K562 (cell line): ENCODE measurements around the gene EGFL6. TPM values are rescaled to one million over a fixed set of nuclear protein-coding genes. Genes with fewer than 3 reads are reported as not detected.
"Not testable (repeated sequence)": the region's sequence is repeated elsewhere in the genome, so short reads cannot be mapped to it uniquely, and the experiment has no call there.

ENCODE experiments used
- ATAC-seq: fragments of 200-7000 bp; cut with Tn5 transposase; 3 replicates; pipeline ENCODE4 v1.9.1; 2020; ENCODE audit warnings: moderate library complexity
- BruUV-seq: library from RNA; stranded (reverse); fragments of 400-500 nt; replicated peaks from 2 replicates; lab custom pipeline; 2021; lab: Mats Ljungman, UMichigan
- CTCF ChIA-PET: fragments of 300-600 bp; formaldehyde crosslinking; extraction: SDS; loops from one replicate; lab custom pipeline; 2021; ENCODE audit warnings: low intra/inter-chr PET ratio; lab: Yijun Ruan, JAX
- POLR2A ChIA-PET: fragments of 300-600, 350-650 bp; sonication (Branson Sonifier 250); formaldehyde crosslinking; extraction: SDS; loops from one replicate; lab custom pipeline; 2021; ENCODE audit warnings: antibody characterized with exemption, inconsistent platforms; lab: Yijun Ruan, JAX
- DNase-seq, 4 experiments: peaks; one replicate each; pipeline versions ENCODE4 v3.0.0 to v3.0.0-alpha.2; 2011 to 2018; ENCODE audit warnings: low spot score in 3 of 4, mixed read lengths in 3 of 4; ENCODE audit errors: extremely low read depth in 1 of 4
- FAIRE-seq: peaks from 2 replicates; lab custom pipeline; 2011; peaks lifted over from hg19 to GRCh38; lab: Jason Lieb, UNC
- H2AFZ ChIP-seq: 2 replicates; pipeline ENCODE4 v1.6.0; 2011; ENCODE audit warnings: low read depth, low read length, control low read depth, inconsistent platforms
- H3K27ac ChIP-seq: fragments of 200-600 bp; 3 replicates; pipeline ENCODE4 v1.8.0; 2011; ENCODE audit warnings: low read depth, mild to moderate bottlenecking, control low read depth, inconsistent platforms, low read length, moderate library complexity, mixed read lengths; ENCODE audit errors: extremely low read depth
- H3K27me3 ChIP-seq, 2 experiments: fragments of 300-600 bp in 1 of 2; 2 replicates in 1 of 2; 3 replicates in 1 of 2; pipeline versions ENCODE4 v1.6.0 to v1.8.0; 2011; ENCODE audit warnings: inconsistent platforms in 2 of 2, low read length in 2 of 2, mild to moderate bottlenecking in 1 of 2, mixed read lengths in 1 of 2, moderate library complexity in 1 of 2; ENCODE audit not compliant: control insufficient read depth in 2 of 2, insufficient read depth in 2 of 2
- H3K36me3 ChIP-seq: fragments of 300-600 bp; 3 replicates; pipeline ENCODE4 v1.8.0; 2011; ENCODE audit warnings: mild to moderate bottlenecking, low read length, inconsistent platforms; ENCODE audit not compliant: control insufficient read depth, insufficient read depth
- H3K4me1 ChIP-seq, 2 experiments: fragments of 200-600 bp in 1 of 2; replicated peaks in 1 of 2; 2 replicates in 1 of 2; 3 replicates in 1 of 2; pipeline versions ENCODE4 v1.5.1 to v1.8.0; 2011; ENCODE audit warnings: inconsistent platforms in 2 of 2, low read length in 2 of 2, mild to moderate bottlenecking in 1 of 2, mixed read lengths in 1 of 2, moderate library complexity in 1 of 2; ENCODE audit not compliant: control insufficient read depth in 2 of 2, insufficient read depth in 2 of 2
- H3K4me2 ChIP-seq: 2 replicates; pipeline ENCODE4 v1.6.1; 2011; ENCODE audit warnings: low read length, control low read depth, inconsistent platforms, mixed read lengths; ENCODE audit not compliant: insufficient read depth
- H3K4me3 ChIP-seq: fragments of 200-600 bp; sonication (generic), shearing (Covaris generic); 2 replicates; pipeline ENCODE4 v1.5.1; 2016; ENCODE audit warnings: control low read depth, inconsistent platforms
- H3K79me2 ChIP-seq: fragments of 200-600 bp; 3 replicates; pipeline ENCODE4 v1.8.0; 2011; ENCODE audit warnings: low read length, inconsistent platforms; ENCODE audit not compliant: control insufficient read depth, insufficient read depth
- H3K9ac ChIP-seq, 2 experiments: 2 replicates each; pipeline versions ENCODE4 v1.6.0 to v1.6.1; 2011; ENCODE audit warnings: low read depth in 2 of 2, low read length in 2 of 2, control low read depth in 1 of 2, inconsistent platforms in 1 of 2, mild to moderate bottlenecking in 1 of 2, mixed read lengths in 1 of 2; ENCODE audit not compliant: insufficient read depth in 1 of 2
- H3K9me1 ChIP-seq: one replicate; pipeline ENCODE4 v1.6.0; 2011; ENCODE audit warnings: inconsistent platforms, mild to moderate bottlenecking, low read length, moderate library complexity; ENCODE audit not compliant: control insufficient read depth, insufficient read depth
- H3K9me3 ChIP-seq: replicated peaks from 2 replicates; pipeline ENCODE4 v1.5.1; 2011; ENCODE audit warnings: low read depth, low read length, inconsistent platforms; ENCODE audit not compliant: control insufficient read depth, insufficient read depth
- H4K20me1 ChIP-seq: replicated peaks from 2 replicates; pipeline ENCODE4 v1.6.1; 2011; ENCODE audit warnings: low read length, inconsistent platforms, mixed read lengths; ENCODE audit not compliant: control insufficient read depth, insufficient read depth
- CBX3 ChIP-seq, 2 experiments: IDR thresholded peaks; 1 replicate in 1 of 2; 2 replicates in 1 of 2; pipeline ENCODE4 v1.6.1; 2012; ENCODE audit warnings: inconsistent platforms in 2 of 2, low read length in 2 of 2, borderline replicate concordance in 1 of 2, control low read depth in 1 of 2
- CBX5 ChIP-seq: IDR thresholded peaks from 2 replicates; pipeline ENCODE4 v1.6.1; 2014; ENCODE audit warnings: low read depth, borderline replicate concordance
- ETV5 ChIP-seq: sonication (generic); formaldehyde crosslinking; IDR thresholded peaks from 2 replicates; pipeline ENCODE4 v1.4.0; 2020; ENCODE audit warnings: low read depth, mild to moderate bottlenecking, missing genetic modification reagents
- TRIM24 ChIP-seq, 2 experiments: fragments of 450-650 bp; IDR thresholded peaks; 2 replicates each; pipeline ENCODE4 v1.6.1; 2016
- TRIM28 ChIP-seq: fragments of 450-650 bp; IDR thresholded peaks from 2 replicates; pipeline ENCODE4 v1.6.1; 2017
- WGBS: fragments of 100-300 bp; shearing (Covaris generic); methylation state at CpG from one replicate; pipeline ENCODE4 v1.1.6; 2016; ENCODE audit warnings: low coverage, mixed read lengths; ENCODE audit not compliant: insufficient coverage; ENCODE audit errors: missing lambda C conversion rate; 5-methylcytosine and 5-hydroxymethylcytosine counted together
- in situ Hi-C: fragments of 300-500 bp; cut with MboI; formaldehyde crosslinking; loops from 4 replicates; pipeline ENCODE4 v1.15.0; 2018; ENCODE audit warnings: inconsistent platforms, mixed read lengths
- intact Hi-C: fragments of 100-400 bp; cut with micrococcal nuclease; formaldehyde crosslinking; loops from 2 replicates; pipeline ENCODE4 v1.14.2; 2022
- polyA plus RNA-seq, 8 experiments: library from polyadenylated mRNA; depleted of rRNA in 4 of 8; stranded (reverse) in 5 of 8; unstranded in 3 of 8; fragments of >200 nt; fragmentation: Nextera tagmentation in 2 of 8; fragmentation: Illumina TruSeq in 1 of 8; extraction: Ambion mirVana in 2 of 8; extraction: Trizol in 1 of 8; gene quantifications; 2 replicates each; pipeline versions ENCODE4 v1.2.1 to v1.2.3, GENCODE V29; 2011 to 2014; ENCODE audit warnings: inconsistent platforms in 1 of 8, missing spikeins in 1 of 8
- total RNA-seq, 7 experiments: library from RNA; depleted of rRNA in 6 of 7; stranded (reverse); fragments of >200 nt in 6 of 7; fragmentation: Illumina TruSeq in 2 of 7; extraction: Trizol in 2 of 7; gene quantifications; 2 replicates each; pipeline versions ENCODE4 v1.2.1 to v1.2.3, GENCODE V29; 2011 to 2021; ENCODE audit warnings: low replicate concordance in 1 of 7
- TF ChIP-seq, protein P1 (sequence below): IDR thresholded peaks from 2 replicates; pipeline ENCODE4 v1.6.1; 2011; ENCODE audit warnings: borderline replicate concordance, low read depth, mild to moderate bottlenecking, moderate library complexity, low read length; ENCODE audit not compliant: insufficient read depth, poor library complexity, severe bottlenecking
- TF ChIP-seq, protein P2 (sequence below): conservative IDR thresholded peaks from 2 replicates; pipeline ENCODE4 v1.6.1; 2011; ENCODE audit warnings: low read depth, mild to moderate bottlenecking, low read length; ENCODE audit not compliant: control insufficient read depth
- TF ChIP-seq, protein P3 (sequence below): fragments of 250-450 bp; sonication (Bioruptor Pico); IDR thresholded peaks from 2 replicates; pipeline ENCODE4 v1.4.0; 2020; ENCODE audit warnings: mild to moderate bottlenecking, moderate library complexity

Gene EGFL6
- total and polyA plus RNA-seq, 9 of the 15 experiments (the other 6 are each of a cell fraction or from before 2014, with no cell fraction given): 0.01 TPM; not detected in 8

DNA sequence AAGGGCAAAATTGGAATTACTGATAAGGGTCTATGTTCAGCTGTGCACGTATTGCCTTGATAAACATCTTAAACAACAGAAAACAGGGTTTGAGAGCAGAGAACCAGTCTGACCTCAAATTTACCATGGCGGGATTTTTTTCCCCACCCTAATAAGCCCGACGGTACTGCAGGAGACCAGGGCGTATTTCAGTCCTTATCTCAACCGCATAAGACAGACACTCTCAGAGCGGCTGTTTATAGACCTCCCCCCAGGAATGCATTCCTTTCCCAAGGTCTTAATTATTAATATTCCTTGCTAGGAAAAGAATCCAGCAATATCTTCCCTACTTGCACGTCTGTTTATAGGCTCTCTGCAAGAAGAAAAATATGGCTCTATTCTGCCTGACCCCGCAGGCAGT lies 67.8 kb downstream of the EGFL6 start:
- H3K4me1 ChIP-seq, H3K9me3 ChIP-seq, H3K4me2 ChIP-seq, H3K9me1 ChIP-seq, H3K27ac ChIP-seq, H2AFZ ChIP-seq, POLR2A ChIA-PET, DNase-seq, intact Hi-C loops, ATAC-seq, H4K20me1 ChIP-seq, BruUV-seq, H3K36me3 ChIP-seq, FAIRE-seq, H3K4me3 ChIP-seq, H3K27me3 ChIP-seq, H3K79me2 ChIP-seq, CTCF ChIA-PET, H3K9ac ChIP-seq: not testable (repeated sequence)
- WGBS: 8% methylated on average over 8 of the region's 9 CpGs
- in situ Hi-C loops: loop anchor here (5.0 kb wide), 1 partner anchor 120 kb away; no protein-coding TSS in a partner anchor
- peak; percentile 39; the same call in 1 of the 2 replicates for TF ChIP-seq TRIM28
- 0 out of 3 replicates have a peak, but pooled peaks of 1 of the 2 experiments have one; percentile 25 for TF ChIP-seq CBX3 (IDR thresholded peaks at IDR 0.05; ENCODE audit: borderline replicate concordance in 1 of 2, low read length in 2 of 2)
- peak; percentile 86 for TF ChIP-seq CBX5
- TF ChIP-seq TRIM24 (IDR thresholded peaks at IDR 0.05): peak in 1 of 2 experiments; percentile 50; a peak in 1 of 4 replicates

DNA sequence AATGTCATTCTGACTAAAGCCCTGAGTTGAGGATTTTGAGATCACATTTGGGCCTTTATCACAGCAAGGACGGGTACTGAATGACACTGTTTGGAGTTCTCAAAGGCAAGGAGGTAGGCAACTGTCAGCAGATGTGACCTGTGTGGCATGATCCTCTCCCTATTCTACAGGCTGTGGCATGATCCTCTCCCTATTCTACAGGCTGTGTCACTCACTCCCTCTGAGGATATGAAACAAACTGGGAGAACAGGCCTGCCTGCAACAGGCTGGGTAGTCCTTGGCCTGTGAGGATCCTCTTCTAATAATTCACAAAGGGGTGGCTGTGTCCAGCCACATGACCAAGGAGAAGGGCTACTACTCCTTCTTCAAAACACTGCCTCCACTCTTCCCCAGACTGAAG lies 68.6 kb downstream of the EGFL6 start:
- POLR2A ChIA-PET: no interaction called here
- intact Hi-C loops (no loop called here), in situ Hi-C loops (loop anchor here (5.0 kb wide), 1 partner anchor 121 kb away; no protein-coding TSS in a partner anchor)
- Histone ChIP-seq H3K4me1 (no peaks in the 10 kb centered on the region), H3K4me3 (no peak overlapping the region), H2AFZ (no peak overlapping the region), H3K9ac (no peak overlapping the region), H3K27me3 (no peaks in the 10 kb centered on the region), H4K20me1 (no peaks in the 10 kb centered on the region), H3K79me2 (no peaks in the 10 kb centered on the region), H3K36me3 (no peaks in the 10 kb centered on the region), H3K9me3 (peaks cover 2% of the 10 kb centered on the region; the same call in 1 of the 2 replicates), H3K9me1 (no peaks in the 10 kb centered on the region), H3K27ac (no peak overlapping the region), H3K4me2 (no peak overlapping the region)
- no TSS peak for BruUV-seq
- no peak for ATAC-seq
- DNase-seq: no peak
- no peak for FAIRE-seq
- CTCF ChIA-PET: no interaction called here
- 0% methylated on average over 1 of the region's 1 CpG for WGBS
- TF ChIP-seq, protein P1, sequence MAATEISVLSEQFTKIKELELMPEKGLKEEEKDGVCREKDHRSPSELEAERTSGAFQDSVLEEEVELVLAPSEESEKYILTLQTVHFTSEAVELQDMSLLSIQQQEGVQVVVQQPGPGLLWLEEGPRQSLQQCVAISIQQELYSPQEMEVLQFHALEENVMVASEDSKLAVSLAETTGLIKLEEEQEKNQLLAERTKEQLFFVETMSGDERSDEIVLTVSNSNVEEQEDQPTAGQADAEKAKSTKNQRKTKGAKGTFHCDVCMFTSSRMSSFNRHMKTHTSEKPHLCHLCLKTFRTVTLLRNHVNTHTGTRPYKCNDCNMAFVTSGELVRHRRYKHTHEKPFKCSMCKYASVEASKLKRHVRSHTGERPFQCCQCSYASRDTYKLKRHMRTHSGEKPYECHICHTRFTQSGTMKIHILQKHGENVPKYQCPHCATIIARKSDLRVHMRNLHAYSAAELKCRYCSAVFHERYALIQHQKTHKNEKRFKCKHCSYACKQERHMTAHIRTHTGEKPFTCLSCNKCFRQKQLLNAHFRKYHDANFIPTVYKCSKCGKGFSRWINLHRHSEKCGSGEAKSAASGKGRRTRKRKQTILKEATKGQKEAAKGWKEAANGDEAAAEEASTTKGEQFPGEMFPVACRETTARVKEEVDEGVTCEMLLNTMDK: no peak
- no peak for TF ChIP-seq ETV5 (CRISPR knock-in tag)
- TF ChIP-seq, protein P2, sequence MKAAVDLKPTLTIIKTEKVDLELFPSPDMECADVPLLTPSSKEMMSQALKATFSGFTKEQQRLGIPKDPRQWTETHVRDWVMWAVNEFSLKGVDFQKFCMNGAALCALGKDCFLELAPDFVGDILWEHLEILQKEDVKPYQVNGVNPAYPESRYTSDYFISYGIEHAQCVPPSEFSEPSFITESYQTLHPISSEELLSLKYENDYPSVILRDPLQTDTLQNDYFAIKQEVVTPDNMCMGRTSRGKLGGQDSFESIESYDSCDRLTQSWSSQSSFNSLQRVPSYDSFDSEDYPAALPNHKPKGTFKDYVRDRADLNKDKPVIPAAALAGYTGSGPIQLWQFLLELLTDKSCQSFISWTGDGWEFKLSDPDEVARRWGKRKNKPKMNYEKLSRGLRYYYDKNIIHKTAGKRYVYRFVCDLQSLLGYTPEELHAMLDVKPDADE: no peak
- TF ChIP-seq, protein P3, sequence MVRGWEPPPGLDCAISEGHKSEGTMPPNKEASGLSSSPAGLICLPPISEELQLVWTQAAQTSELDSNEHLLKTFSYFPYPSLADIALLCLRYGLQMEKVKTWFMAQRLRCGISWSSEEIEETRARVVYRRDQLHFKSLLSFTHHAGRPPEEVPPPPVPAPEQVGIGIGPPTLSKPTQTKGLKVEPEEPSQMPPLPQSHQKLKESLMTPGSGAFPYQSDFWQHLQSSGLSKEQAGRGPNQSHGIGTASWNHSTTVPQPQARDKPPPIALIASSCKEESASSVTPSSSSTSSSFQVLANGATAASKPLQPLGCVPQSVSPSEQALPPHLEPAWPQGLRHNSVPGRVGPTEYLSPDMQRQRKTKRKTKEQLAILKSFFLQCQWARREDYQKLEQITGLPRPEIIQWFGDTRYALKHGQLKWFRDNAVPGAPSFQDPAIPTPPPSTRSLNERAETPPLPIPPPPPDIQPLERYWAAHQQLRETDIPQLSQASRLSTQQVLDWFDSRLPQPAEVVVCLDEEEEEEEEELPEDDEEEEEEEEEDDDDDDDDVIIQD: no peak
